Measurements from ENCODE around the gene VPS35L. TPM values are rescaled to one million over a fixed set of nuclear protein-coding genes. Genes with fewer than 3 reads are reported as not detected.

VPS35L gene
- total RNA-seq, 2 donors from 2014 or later: 51.1 to 53.1 TPM

Other genes with a start within 250 kb of the VPS35L start
- gene TMC5, start 137.8 kb upstream of the VPS35L start, total RNA-seq: 1 to 10 TPM; 1.1 to 3.4 TPM
- 10 to 100 TPM; 47.0 to 53.5 TPM for gene GDE1, start 33.6 kb upstream of the VPS35L start, total RNA-seq
- gene CCP110, start 31.8 kb upstream of the VPS35L start, total RNA-seq: 10 to 100 TPM; 16.1 to 19.2 TPM
- 10 to 100 TPM in 1 of 2 donors, 1 to 10 TPM in 1; 9.5 to 11.0 TPM for gene KNOP1, start 162.5 kb downstream of the VPS35L start, total RNA-seq
- 1 to 10 TPM; 7.9 to 9.5 TPM for gene IQCK, start 162.6 kb downstream of the VPS35L start, total RNA-seq